GM23338 (cell line): Measurements from ENCODE around the gene MPDU1. TPM values are rescaled to one million over a fixed set of nuclear protein-coding genes. Genes with fewer than 3 reads are reported as not detected.

Source experiments
- CREB1 ChIP-seq: fragments of 250-450 bp; sonication (Bioruptor Pico); IDR thresholded peaks from 2 replicates; pipeline ENCODE4 v1.5.0; 2020; ENCODE audit warnings: low read depth, mild to moderate bottlenecking, moderate library complexity
- ETS1 ChIP-seq: IDR thresholded peaks from 2 replicates; pipeline ENCODE4 v1.6.1; 2016; ENCODE audit warnings: antibody characterized with exemption
- EZH2phosphoT487 ChIP-seq: fragments of 200-600 bp; sonication (generic); IDR thresholded peaks from one replicate; pipeline ENCODE4 v1.8.1; 2018; ENCODE audit warnings: antibody characterized with exemption; ENCODE audit not compliant: unreplicated experiment
- JUNB ChIP-seq: IDR thresholded peaks from one replicate; pipeline ENCODE4 v1.6.1; 2016; ENCODE audit warnings: antibody characterized with exemption; ENCODE audit not compliant: unreplicated experiment
- NANOG ChIP-seq: IDR thresholded peaks from 2 replicates; pipeline ENCODE4 v1.6.1; 2016; ENCODE audit warnings: antibody characterized with exemption, borderline replicate concordance
- POLR2AphosphoS5 ChIP-seq: IDR thresholded peaks from 2 replicates; pipeline ENCODE4 v1.6.1; 2016; ENCODE audit warnings: antibody characterized with exemption, low read depth
- STAT1 ChIP-seq: IDR thresholded peaks from one replicate; pipeline ENCODE4 v1.6.1; 2016; ENCODE audit warnings: antibody characterized with exemption; ENCODE audit not compliant: unreplicated experiment
- ZNF114 ChIP-seq: fragments of 250-450 bp; sonication (Bioruptor Pico); IDR thresholded peaks from 2 replicates; pipeline ENCODE4 v1.5.0; 2020; ENCODE audit warnings: mild to moderate bottlenecking, moderate library complexity
- ZNF462 ChIP-seq: fragments of 250-450 bp; sonication (Bioruptor Pico); IDR thresholded peaks from 2 replicates; pipeline ENCODE4 v1.5.0; 2020; ENCODE audit warnings: mild to moderate bottlenecking, moderate library complexity
- polyA plus RNA-seq: library from polyadenylated mRNA; unstranded; fragments of >200 nt; fragmentation: Nextera tagmentation; extraction: Ambion mirVana; gene quantifications from 2 replicates; pipeline ENCODE4 v1.2.1, GENCODE V29; 2016
- total RNA-seq: library from RNA; depleted of rRNA; stranded (reverse); fragments of >200 nt; shearing (Covaris generic); gene quantifications from 2 replicates; pipeline ENCODE4 v1.2.3, GENCODE V29; 2014

The MPDU1 gene
- total and polyA plus RNA-seq, 2 experiments from 2014 or later: 65.1 to 216 TPM

GRCh38 chr17:7562208-7562605 lies 21.4 kb upstream of the MPDU1 start (continued):
- TF ChIP-seq ZNF462 (CRISPR knock-in tag) (no peak), ETS1 (no peak), JUNB (no peak), STAT1 (no peak), EZH2phosphoT487 (no peak), POLR2AphosphoS5 (no peak), NANOG (no peak), CREB1 (CRISPR knock-in tag) (no peak), ZNF114 (CRISPR knock-in tag) (no peak)
